GM12892 (cell line): ENCODE data around the gene NCK2.

ENCODE experiments used
- POLR2A ChIP-seq: IDR thresholded peaks from 2 replicates; pipeline ENCODE4 v1.6.1; 2011; ENCODE audit warnings: low read depth, low read length, control low read depth
- POLR2AphosphoS5 ChIP-seq: IDR thresholded peaks from 2 replicates; pipeline ENCODE4 v1.6.1; 2011; ENCODE audit warnings: low read depth, low read length, control low read depth

DNA sequence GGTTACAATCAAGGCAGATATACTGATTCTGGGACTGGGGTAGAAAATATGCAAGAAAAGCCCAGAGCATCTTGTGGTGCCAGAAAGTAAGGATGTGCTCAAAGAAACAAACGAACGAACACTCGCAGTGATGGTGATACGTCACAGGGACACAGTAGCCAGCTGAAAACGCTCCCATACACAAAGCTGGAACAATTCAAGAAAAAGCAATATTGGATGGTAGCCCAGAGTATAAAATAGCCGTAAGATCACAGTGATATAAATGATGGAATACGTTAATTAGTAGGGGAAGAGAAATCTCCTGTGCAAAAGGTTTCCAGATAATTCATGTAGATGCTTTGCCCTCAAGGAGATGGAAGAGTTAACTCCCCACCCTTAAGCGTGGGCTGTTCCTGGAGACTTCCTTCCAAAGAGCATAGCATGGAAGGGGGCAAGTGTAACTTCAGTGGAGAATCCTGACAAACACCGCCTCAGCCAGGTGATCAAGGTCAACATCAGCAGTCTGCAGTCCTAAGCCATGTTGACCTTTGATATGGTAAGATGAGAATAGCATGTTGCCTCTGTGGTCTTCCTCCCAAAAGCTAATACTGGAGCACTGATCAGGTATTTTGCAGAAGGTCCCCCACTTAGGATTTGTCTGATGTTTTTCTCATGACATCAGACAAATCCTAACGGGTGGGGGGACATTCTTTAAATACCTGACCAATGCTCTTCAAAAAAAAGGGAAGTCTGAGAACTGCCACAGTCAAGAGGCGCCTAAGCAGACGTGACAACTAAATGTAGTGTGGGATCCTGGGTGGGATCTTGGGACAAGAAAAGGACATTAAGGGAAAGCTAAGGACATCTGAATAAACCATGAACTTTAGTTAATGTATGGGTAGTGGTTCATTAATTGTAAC is 99.0 kb downstream of the NCK2 start:
- TF ChIP-seq POLR2A (no peak), POLR2AphosphoS5 (no peak)
